Measurements from ENCODE around the gene PLEKHJ1. TPM values are rescaled to one million over a fixed set of nuclear protein-coding genes. Genes with fewer than 3 reads are reported as not detected.

PLEKHJ1 gene
- total and polyA plus RNA-seq, 4 donors: 64.4 to 76.4 (median 67.3) TPM

DNA sequence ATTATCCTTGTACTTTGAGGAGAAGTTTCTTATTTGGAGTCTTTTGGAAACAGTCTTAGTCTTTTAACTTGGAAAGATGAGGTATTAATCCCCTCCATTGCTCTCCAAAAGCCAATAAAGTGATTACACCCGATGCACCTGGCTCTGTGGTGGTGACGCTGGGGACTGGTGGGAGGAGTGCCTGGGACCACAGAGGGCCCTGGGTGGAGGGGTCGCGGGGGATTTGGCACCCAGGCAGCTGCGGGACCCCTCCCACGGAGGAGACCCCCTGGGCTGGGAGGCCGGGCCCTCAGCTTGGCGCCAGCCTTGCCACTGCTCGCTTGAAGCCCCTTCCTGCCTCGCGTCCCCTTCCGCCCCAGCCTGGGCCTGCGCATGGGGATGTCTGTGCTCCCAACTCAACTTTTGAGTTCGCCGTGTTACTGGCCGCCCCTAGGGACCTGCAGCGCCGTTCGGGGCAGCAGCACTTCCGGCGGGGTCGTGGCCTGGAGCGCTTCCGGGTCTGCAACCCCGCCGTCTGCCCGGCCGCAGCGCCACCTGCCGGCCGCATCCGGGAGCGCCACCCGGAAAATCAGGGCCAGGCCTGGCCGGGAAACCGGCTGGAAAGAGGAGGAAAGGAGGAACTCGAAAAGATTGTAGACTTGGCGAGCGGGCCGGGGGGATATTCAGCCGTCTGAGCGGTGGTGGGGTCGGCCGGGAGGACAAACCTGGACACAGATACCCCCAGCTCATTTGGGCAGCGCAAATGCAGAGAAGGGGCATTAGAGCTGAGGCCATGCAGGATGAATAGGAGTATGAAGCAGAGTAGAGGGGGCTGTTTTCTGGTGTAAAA lies 37.4 kb upstream of the PLEKHJ1 start:
- Histone ChIP-seq H3K27me3 (ENCODE audit: control insufficient read depth in 3 of 3, insufficient read depth in 3 of 3, low read length in 2 of 3) (no peaks in the 10 kb centered on the region), H3K9me3 (ENCODE audit: control insufficient read depth in 4 of 4, insufficient read depth in 3 of 4, low read length in 3 of 4) (no peaks in the 10 kb centered on the region), H3K4me3 (no peak overlapping the region), H3K36me3 (ENCODE audit: control insufficient read depth in 4 of 4, insufficient read depth in 4 of 4, low read length in 4 of 4) (peaks cover 4 to 31% (median 11%) of the 10 kb centered on the region in 4 donors), H3K4me1 (ENCODE audit: control insufficient read depth in 5 of 5, insufficient read depth in 5 of 5, low read length in 5 of 5) (peaks cover 0 to 35% (median 14%) of the 10 kb centered on the region in 5 donors), H3K27ac (ENCODE audit: low read depth in 1 of 2, low read length in 1 of 2) (peak overlapping the region; percentile 76 to 92), H3K9ac (ENCODE audit: insufficient read depth in 1 of 2, low read length in 2 of 2) (no peak overlapping the region)
- ATAC-seq (ENCODE audit: insufficient read depth, low FRiP score): peak; percentile 17
- 14 to 15% methylated on average over 45 of the region's 45 CpGs for WGBS, 2 donors
- peak; percentile 70 to 82 (median 74) for DNase-seq
- peak; percentile 81 for TF ChIP-seq CTCF (IDR thresholded peaks at IDR 0.05; ENCODE audit: control extremely low read depth, extremely low read depth)

- Histone ChIP-seq H3K36me3 (ENCODE audit: control insufficient read depth in 4 of 4, insufficient read depth in 4 of 4, low read length in 4 of 4) (peaks cover 4 to 28% (median 11%) of the 10 kb centered on the region in 4 donors), H3K9me3 (ENCODE audit: control insufficient read depth in 4 of 4, insufficient read depth in 3 of 4, low read length in 3 of 4) (no peaks in the 10 kb centered on the region), H3K4me1 (ENCODE audit: control insufficient read depth in 5 of 5, insufficient read depth in 5 of 5, low read length in 5 of 5) (peaks cover 0 to 35% (median 14%) of the 10 kb centered on the region in 5 donors), H3K27ac (ENCODE audit: low read depth in 1 of 2, low read length in 1 of 2) (peak overlapping the region; percentile 99), H3K9ac (ENCODE audit: insufficient read depth in 1 of 2, low read length in 2 of 2) (peak overlapping the region; percentile 37 to 38), H3K27me3 (ENCODE audit: control insufficient read depth in 3 of 3, insufficient read depth in 3 of 3, low read length in 2 of 3) (no peaks in the 10 kb centered on the region), H3K4me3 (peak overlapping the region; percentile 81)
- TF ChIP-seq CTCF (IDR thresholded peaks at IDR 0.05; ENCODE audit: control extremely low read depth, extremely low read depth): no peak
- DNase-seq (no peak), ATAC-seq (ENCODE audit: insufficient read depth, low FRiP score) (no peak)
- 28 to 29% methylated on average over 39 to 43 of the region's 43 CpGs for WGBS, 2 donors
These were observed 35.3 kb upstream of the PLEKHJ1 start for GRCh38 chr19:2271234-2272103.

DNA sequence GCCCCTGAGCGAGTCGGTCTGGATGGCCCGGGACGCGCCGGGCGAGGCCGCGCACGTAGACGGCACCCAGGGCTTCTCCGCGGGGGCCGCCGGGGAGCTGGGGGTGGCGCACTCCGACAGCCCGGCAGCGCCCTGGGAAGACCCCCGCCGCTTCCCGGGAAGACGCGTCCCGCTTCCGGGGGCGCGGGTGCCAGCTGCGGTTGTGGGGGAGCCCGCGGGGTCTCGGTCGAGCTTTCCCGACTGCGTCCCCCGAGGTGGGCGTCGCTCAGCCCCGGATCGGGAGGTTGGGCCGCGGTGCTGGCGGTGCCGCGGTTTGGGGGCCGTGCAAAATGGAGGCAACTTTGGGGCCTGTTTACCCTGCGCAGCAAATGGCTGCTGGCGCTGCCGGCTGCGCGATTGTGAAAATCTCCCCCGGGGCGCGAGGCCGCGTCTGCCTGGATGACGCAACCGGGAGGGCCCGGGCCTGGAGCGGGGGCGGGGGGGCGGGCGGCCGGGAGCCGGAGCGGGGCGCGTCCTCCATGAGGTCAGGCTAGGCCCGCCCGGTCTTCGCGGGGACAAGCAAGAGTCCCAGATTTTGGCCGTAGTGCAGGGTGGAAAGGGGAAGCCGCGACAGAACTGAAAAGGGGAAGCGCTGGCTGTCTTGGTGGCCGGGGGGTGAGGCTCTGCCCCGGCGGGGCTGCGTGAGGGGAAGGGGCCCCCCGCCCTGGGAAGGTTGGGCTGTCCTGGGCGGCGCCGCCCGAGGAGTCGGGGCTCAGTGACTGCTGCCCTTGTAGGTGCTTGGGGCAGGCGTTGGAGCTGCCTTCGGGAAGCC lies 34.5 kb upstream of the PLEKHJ1 start:
- peak; percentile 50 for ATAC-seq (ENCODE audit: insufficient read depth, low FRiP score)
- H3K4me1 ChIP-seq (ENCODE audit: control insufficient read depth in 5 of 5, insufficient read depth in 5 of 5, low read length in 5 of 5): peaks cover 0 to 28% (median 14%) of the 10 kb centered on the region in 5 donors
- no peaks in the 10 kb centered on the region for H3K9me3 ChIP-seq (ENCODE audit: control insufficient read depth in 4 of 4, insufficient read depth in 3 of 4, low read length in 3 of 4)
- no peak for TF ChIP-seq CTCF (IDR thresholded peaks at IDR 0.05; ENCODE audit: control extremely low read depth, extremely low read depth)
- H3K4me3 ChIP-seq: peak overlapping the region; percentile 81
- WGBS, 2 donors: 0% methylated on average over 77 to 88 of the region's 88 CpGs
- H3K9ac ChIP-seq (ENCODE audit: insufficient read depth in 1 of 2, low read length in 2 of 2): peak overlapping the region; percentile 46 to 61
- H3K36me3 ChIP-seq (ENCODE audit: control insufficient read depth in 4 of 4, insufficient read depth in 4 of 4, low read length in 4 of 4): peaks cover 4 to 22% (median 11%) of the 10 kb centered on the region in 4 donors
- DNase-seq: peak; percentile 80 to 89 (median 85)
- no peaks in the 10 kb centered on the region for H3K27me3 ChIP-seq (ENCODE audit: control insufficient read depth in 3 of 3, insufficient read depth in 3 of 3, low read length in 2 of 3)
- peak overlapping the region; percentile 99 for H3K27ac ChIP-seq (ENCODE audit: low read depth in 1 of 2, low read length in 1 of 2)
